ENCODE results near the gene DGKH.
"Not testable (repeated sequence)": the region's sequence is repeated elsewhere in the genome, so short reads cannot be mapped to it uniquely, and the experiment has no call there.

The DGKH gene

DNA sequence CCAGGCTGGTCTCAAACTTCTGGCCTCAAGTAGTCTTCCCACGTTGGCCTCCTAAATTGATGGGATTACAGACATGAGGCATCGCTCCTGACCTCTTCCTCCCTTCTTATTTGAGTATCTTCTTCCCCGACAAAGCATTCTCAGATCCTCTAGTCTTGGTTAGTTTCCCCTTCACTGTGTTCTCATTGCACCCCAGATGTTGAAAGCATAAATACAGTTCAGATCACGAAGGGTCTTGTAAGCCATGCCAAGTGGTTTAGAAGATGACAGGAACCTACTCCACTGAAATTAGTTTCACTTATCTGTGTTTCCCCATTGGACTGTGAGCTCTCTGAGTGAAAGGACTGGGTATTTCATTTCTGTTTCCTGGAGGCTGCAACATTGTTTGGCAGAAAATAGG, 100.7 kb downstream of the DGKH start:
- in situ Hi-C loops (cut with HindIII; ENCODE audit: low sequenced_read_pairs) = no loop called here

GRCh38 chr13:42151781-42152180, 103.3 kb downstream of the DGKH start:
- in situ Hi-C loops (cut with HindIII; ENCODE audit: low sequenced_read_pairs) = no loop called here

GRCh38 chr13:42152495-42152894, 104.0 kb downstream of the DGKH start:
- in situ Hi-C loops (cut with HindIII; ENCODE audit: low sequenced_read_pairs) = no loop called here

DNA sequence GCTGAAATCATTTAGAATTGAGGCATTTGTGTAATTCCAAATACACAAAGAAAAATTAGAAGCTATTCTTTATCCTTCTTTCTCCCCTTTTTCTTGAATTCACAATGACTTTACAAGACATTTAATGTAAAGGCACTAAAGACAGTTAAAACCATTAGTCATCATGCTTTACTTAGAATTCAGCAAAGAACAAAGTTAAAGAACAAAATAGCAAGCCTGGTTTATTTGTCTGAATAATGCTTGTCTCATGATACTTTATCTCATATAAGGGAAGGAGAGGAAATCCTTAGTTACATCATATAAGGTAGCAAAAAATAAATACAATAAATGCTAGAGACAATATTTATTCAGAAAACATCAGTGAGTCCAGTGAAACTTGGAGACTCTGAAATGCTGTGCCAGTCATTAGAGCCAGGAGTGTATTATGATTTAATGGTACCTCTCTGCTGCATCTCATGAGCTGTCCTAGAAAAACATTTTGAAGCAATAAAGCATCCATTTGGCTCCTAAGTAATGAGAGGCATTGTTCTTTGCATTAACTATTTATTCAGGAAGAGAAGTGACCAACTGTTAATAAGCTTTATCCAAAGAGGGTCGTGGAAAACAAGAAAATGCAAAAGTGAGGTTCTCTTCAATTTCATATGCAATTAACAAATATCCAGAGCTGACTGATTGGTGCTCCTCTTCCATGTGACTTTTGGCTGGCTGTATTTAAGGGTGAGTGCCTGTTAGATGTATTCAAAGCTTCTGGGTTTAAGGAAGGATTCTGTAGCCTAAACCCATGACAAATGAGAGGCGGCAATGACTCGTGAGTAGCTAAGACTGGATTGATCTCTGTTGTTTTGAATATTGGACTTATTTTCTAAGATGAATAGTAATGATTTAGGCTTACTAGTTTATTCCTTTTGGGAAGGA, 105.0 kb downstream of the DGKH start:
- in situ Hi-C loops (cut with HindIII; ENCODE audit: low sequenced_read_pairs) = no loop called here

- in situ Hi-C loops (cut with HindIII; ENCODE audit: low sequenced_read_pairs) = no loop called here
Measured at GRCh38 chr13:42155251-42155650, 106.8 kb downstream of the DGKH start.

- in situ Hi-C loops (cut with HindIII; ENCODE audit: low sequenced_read_pairs) = not testable (repeated sequence)
Measured at GRCh38 chr13:42163338-42163737, 114.9 kb downstream of the DGKH start.

- in situ Hi-C loops (cut with HindIII; ENCODE audit: low sequenced_read_pairs) = not testable (repeated sequence)
Measured at GRCh38 chr13:42163910-42164309, 115.5 kb downstream of the DGKH start.

- in situ Hi-C loops (cut with HindIII; ENCODE audit: low sequenced_read_pairs) = no loop called here
Measured at GRCh38 chr13:42164557-42165125, 116.2 kb downstream of the DGKH start.

- in situ Hi-C loops (cut with HindIII; ENCODE audit: low sequenced_read_pairs) = no loop called here
Measured at GRCh38 chr13:42168496-42168895, 120.0 kb downstream of the DGKH start.

GRCh38 chr13:42170029-42170428, 121.6 kb downstream of the DGKH start:
- in situ Hi-C loops (cut with HindIII; ENCODE audit: low sequenced_read_pairs) = no loop called here

GRCh38 chr13:42173789-42174343, 125.4 kb downstream of the DGKH start:
- in situ Hi-C loops (cut with HindIII; ENCODE audit: low sequenced_read_pairs) = no loop called here

GRCh38 chr13:42174344-42175162, 126.1 kb downstream of the DGKH start:
- in situ Hi-C loops (cut with HindIII; ENCODE audit: low sequenced_read_pairs) = no loop called here

- in situ Hi-C loops (cut with HindIII; ENCODE audit: low sequenced_read_pairs) = no loop called here
Measured at GRCh38 chr13:42176294-42176693, 127.8 kb downstream of the DGKH start.

DNA sequence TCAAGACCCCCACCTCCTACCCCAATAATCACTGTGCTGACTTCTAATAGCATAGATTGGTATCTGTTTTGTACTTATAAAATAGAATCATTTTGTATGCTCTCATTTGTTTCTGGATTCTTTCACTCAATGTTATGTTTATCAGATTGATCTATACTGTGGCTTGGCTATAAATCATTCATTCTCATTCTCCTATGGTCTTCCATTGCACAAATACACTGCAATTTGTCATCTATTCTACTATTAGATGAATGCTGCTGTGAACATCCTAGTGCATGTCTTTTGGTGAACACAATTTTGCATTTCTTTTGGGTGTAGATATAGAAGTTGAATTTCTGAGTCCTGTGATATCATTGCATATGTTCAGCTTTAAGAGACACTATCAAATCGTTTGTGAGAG, 128.7 kb downstream of the DGKH start:
- in situ Hi-C loops (cut with HindIII; ENCODE audit: low sequenced_read_pairs) = no loop called here

DNA sequence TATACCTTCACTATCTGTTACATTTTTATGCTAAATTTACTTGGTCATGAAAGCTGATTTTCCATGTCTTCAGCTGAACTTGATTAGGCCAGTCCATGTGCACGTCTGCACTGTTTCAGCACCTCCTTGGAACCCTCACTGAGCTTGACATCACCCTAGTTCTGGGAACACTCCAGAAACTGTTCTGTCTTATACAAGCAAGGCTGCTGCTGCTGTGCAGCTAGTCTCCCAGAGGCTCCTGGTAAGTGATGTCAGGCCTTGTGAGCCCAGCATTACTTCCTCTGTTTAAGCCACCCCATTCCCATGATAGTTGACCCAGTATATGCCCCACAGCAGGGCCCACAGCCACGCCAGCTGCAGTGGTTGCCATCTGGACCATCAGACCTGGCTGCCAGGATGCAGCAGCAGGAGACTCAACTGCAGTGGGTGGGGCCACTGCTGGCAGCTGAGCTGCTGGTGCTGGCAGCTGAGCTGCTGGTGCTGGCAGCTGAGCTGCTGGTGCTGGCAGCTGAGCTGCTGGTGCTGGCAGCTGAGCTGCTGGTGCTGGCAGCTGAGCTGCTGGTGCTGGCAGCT, 133.0 kb downstream of the DGKH start:
- in situ Hi-C loops (cut with HindIII; ENCODE audit: low sequenced_read_pairs) = no loop called here

GRCh38 chr13:42189061-42189460, 140.6 kb downstream of the DGKH start:
- in situ Hi-C loops (cut with HindIII; ENCODE audit: low sequenced_read_pairs) = no loop called here

GRCh38 chr13:42190529-42190928, 142.1 kb downstream of the DGKH start:
- in situ Hi-C loops (cut with HindIII; ENCODE audit: low sequenced_read_pairs) = no loop called here

GRCh38 chr13:42211704-42212464, 163.4 kb downstream of the DGKH start:
- in situ Hi-C loops (cut with HindIII; ENCODE audit: low sequenced_read_pairs) = no loop called here

DNA sequence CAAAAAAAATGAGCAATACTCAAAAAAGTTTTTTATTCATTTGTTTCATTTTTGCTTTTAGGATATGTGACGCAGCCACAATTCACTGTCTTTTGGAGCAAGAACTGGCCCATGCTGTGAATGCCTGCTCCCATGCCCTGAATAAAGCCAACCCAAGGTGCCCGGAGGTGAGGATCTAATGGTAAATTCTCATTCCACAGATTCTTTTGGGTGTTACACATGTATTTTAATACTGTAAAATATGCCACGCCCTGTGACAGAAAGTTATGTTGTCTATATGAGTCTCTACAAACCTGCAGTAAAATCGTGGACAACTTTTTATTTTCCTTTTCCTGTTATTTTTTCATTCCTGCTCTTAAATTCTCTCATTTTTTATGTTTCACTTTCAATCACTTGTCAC, 166.0 kb downstream of the DGKH start:
- in situ Hi-C loops (cut with HindIII; ENCODE audit: low sequenced_read_pairs) = no loop called here

All from endothelial cell of hepatic sinusoid (primary cell).